Astrocyte of the hippocampus (primary cell): ENCODE results near the gene NETO1.

Experiments
- DNase-seq: peaks from one replicate; pipeline ENCODE4 v3.0.0; 2011; ENCODE audit warnings: low read depth, low spot score

NETO1 gene

GRCh38 chr18:72846736-72847533 lies 20.9 kb downstream of the NETO1 start:
- peak; percentile 25 for DNase-seq

GRCh38 chr18:72843743-72844142 lies 24.0 kb downstream of the NETO1 start:
- no peak for DNase-seq

- DNase-seq: no peak
These were observed 27.7 kb downstream of the NETO1 start for GRCh38 chr18:72840109-72840508.

GRCh38 chr18:72834731-72835130 lies 33.1 kb downstream of the NETO1 start:
- no peak for DNase-seq

- DNase-seq: no peak
These were observed 34.3 kb downstream of the NETO1 start for GRCh38 chr18:72833471-72833870.

GRCh38 chr18:72830109-72830508 lies 37.7 kb downstream of the NETO1 start:
- DNase-seq: peak; percentile 76

- no peak for DNase-seq
These were observed 39.2 kb downstream of the NETO1 start for GRCh38 chr18:72828601-72829000.

GRCh38 chr18:72826736-72827135 lies 41.1 kb downstream of the NETO1 start:
- no peak for DNase-seq

- no peak for DNase-seq
These were observed 44.4 kb downstream of the NETO1 start for GRCh38 chr18:72823345-72823744.

GRCh38 chr18:72822202-72822601 lies 45.6 kb downstream of the NETO1 start:
- DNase-seq: no peak

- no peak for DNase-seq
These were observed 47.2 kb downstream of the NETO1 start for GRCh38 chr18:72820571-72820970.

- DNase-seq: no peak
These were observed 48.7 kb downstream of the NETO1 start for GRCh38 chr18:72819050-72819449.

- DNase-seq: no peak
These were observed 56.7 kb downstream of the NETO1 start for GRCh38 chr18:72811047-72811446.

- DNase-seq: no peak
These were observed 59.1 kb downstream of the NETO1 start for GRCh38 chr18:72808680-72809079.

- no peak for DNase-seq
These were observed 68.7 kb downstream of the NETO1 start for GRCh38 chr18:72799106-72799505.

GRCh38 chr18:72783530-72783929 lies 84.3 kb downstream of the NETO1 start:
- no peak for DNase-seq

- DNase-seq: no peak
These were observed 92.9 kb downstream of the NETO1 start for GRCh38 chr18:72774914-72775313.

- no peak for DNase-seq
These were observed 94.9 kb downstream of the NETO1 start for GRCh38 chr18:72772916-72773315.

GRCh38 chr18:72768681-72769229 lies 99.0 kb downstream of the NETO1 start:
- DNase-seq: no peak

- peak; percentile 79 for DNase-seq
These were observed 105.2 kb downstream of the NETO1 start for GRCh38 chr18:72762515-72763122.

- no peak for DNase-seq
These were observed 115.6 kb downstream of the NETO1 start for GRCh38 chr18:72752220-72752619.

- DNase-seq: no peak
These were observed 125.8 kb downstream of the NETO1 start for GRCh38 chr18:72742002-72742401.

- no peak for DNase-seq
These were observed 129.7 kb downstream of the NETO1 start for GRCh38 chr18:72738136-72738535.
